ENCODE data around the gene C22orf23.

DNA sequence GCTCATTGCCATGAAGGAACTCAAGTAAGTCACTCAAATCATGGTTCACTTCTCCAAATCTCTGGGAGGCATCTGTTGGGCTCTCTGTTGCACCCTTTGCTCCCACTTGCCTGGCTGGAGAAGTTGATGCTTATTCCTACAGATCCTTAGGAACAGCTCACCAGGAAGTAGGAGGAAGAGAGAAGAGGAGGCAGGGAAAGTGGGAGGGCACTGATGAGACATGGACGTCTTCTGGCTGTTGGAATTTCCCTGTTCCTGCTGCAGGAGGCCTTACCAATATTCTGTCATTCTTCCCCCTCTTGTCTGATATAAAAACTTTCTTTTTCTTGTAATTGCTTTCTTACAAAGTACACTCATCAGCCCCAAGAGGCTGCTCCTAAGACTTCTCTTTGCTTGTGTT, 13.7 kb upstream of the C22orf23 start:
- TF ChIP-seq, protein P1, sequence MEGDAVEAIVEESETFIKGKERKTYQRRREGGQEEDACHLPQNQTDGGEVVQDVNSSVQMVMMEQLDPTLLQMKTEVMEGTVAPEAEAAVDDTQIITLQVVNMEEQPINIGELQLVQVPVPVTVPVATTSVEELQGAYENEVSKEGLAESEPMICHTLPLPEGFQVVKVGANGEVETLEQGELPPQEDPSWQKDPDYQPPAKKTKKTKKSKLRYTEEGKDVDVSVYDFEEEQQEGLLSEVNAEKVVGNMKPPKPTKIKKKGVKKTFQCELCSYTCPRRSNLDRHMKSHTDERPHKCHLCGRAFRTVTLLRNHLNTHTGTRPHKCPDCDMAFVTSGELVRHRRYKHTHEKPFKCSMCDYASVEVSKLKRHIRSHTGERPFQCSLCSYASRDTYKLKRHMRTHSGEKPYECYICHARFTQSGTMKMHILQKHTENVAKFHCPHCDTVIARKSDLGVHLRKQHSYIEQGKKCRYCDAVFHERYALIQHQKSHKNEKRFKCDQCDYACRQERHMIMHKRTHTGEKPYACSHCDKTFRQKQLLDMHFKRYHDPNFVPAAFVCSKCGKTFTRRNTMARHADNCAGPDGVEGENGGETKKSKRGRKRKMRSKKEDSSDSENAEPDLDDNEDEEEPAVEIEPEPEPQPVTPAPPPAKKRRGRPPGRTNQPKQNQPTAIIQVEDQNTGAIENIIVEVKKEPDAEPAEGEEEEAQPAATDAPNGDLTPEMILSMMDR (conservative IDR thresholded peaks at IDR 0.05): no peak
- no peak for TF ChIP-seq EZH2 (IDR thresholded peaks at IDR 0.05; ENCODE audit: low read depth)
